Left lung (tissue), 10 donors: ENCODE measurements around the gene COX7B2. TPM values are rescaled to one million over a fixed set of nuclear protein-coding genes. Genes with fewer than 3 reads are reported as not detected.
A peak's percentile ranks its signal among the peaks of the same experiment; 100 is the strongest.

Experiments used
- ATAC-seq: fragments of 200-7000 bp; cut with Tn5 transposase; one replicate; pipeline ENCODE4 v1.9.1; 2020; ENCODE audit warnings: moderate library complexity
- DNase-seq, 4 donors: peaks; one replicate each; pipeline ENCODE4 v3.0.0-alpha.2; 2013 to 2020
- H3K27ac ChIP-seq, 2 donors: fragments of 200-600 bp; sonication (generic) in 1 of 2; one replicate each; pipeline versions ENCODE4 v1.5.0 to v1.8.0; 2020 to 2021
- H3K27me3 ChIP-seq, 2 donors: fragments of 200-600 bp; sonication (generic) in 1 of 2; one replicate each; pipeline versions ENCODE4 v1.5.0 to v1.8.0; 2020 to 2021
- H3K36me3 ChIP-seq, 2 donors: fragments of 200-600 bp; sonication (generic) in 1 of 2; one replicate each; pipeline versions ENCODE4 v1.5.0 to v1.8.0; 2020 to 2021
- H3K4me1 ChIP-seq, 2 donors: fragments of 200-600 bp; one replicate each; pipeline ENCODE4 v1.8.0; 2021
- H3K4me3 ChIP-seq, 2 donors: fragments of 200-600 bp; sonication (generic) in 1 of 2; one replicate each; pipeline versions ENCODE4 v1.5.0 to v1.8.0; 2020 to 2021; ENCODE audit warnings: mild to moderate bottlenecking in 1 of 2
- H3K9me3 ChIP-seq, 2 donors: fragments of 200-600 bp; sonication (generic) in 1 of 2; one replicate each; pipeline versions ENCODE4 v1.5.0 to v1.8.0; 2020 to 2021
- CTCF ChIP-seq, 2 donors: fragments of 200-600 bp; sonication (generic) in 1 of 2; IDR thresholded peaks; one replicate each; pipeline versions ENCODE4 v1.5.0 to v1.8.0; 2021; ENCODE audit warnings: antibody characterized with exemption in 2 of 2
- intact Hi-C, 2 donors: fragments of 100-400 bp; cut with DNase I; formaldehyde crosslinking; loops; one replicate each; pipeline versions ENCODE4 v1.11.2 to v1.14.2; 2022
- polyA plus RNA-seq, 6 donors: library from polyadenylated mRNA; unstranded; fragments of 120-200 nt; gene quantifications; one replicate each; pipeline ENCODE4 v1.2.1, GENCODE V29; 2013; ENCODE audit not compliant: insufficient read length in 6 of 6
- total RNA-seq, 2 donors: library from RNA; stranded (reverse); fragmentation: NEBNext Ultra II Directional; extraction: Animal tissue kit (Norgen Biotek cat#: 25700); gene quantifications; one replicate each; pipeline ENCODE4 v1.2.1, GENCODE V29; 2021
- donor health status: DM: no; HTN: yes; CAD: no.
- donor health status: DM: no; HTN: no; CAD: no.

The COX7B2 gene
- total and polyA plus RNA-seq, 8 donors, result not detected

- no peaks in the 10 kb centered on the region for H3K36me3 ChIP-seq
- no peaks in the 10 kb centered on the region for H3K4me1 ChIP-seq
- intact Hi-C loops, result no loop called here
- no peaks in the 10 kb centered on the region for H3K27me3 ChIP-seq
- H3K27ac ChIP-seq, result no peak overlapping the region
- H3K9me3 ChIP-seq, result no peaks in the 10 kb centered on the region
- H3K4me3 ChIP-seq, result no peak overlapping the region
- TF ChIP-seq CTCF (IDR thresholded peaks at IDR 0.05), result no peak
- DNase-seq, result no peak
- ATAC-seq, result no peak
Measured at GRCh38 chr4:46852800-46853199, 56.2 kb downstream of the COX7B2 start.

GRCh38 chr4:46850026-46850425 is 59.0 kb downstream of the COX7B2 start:
- H3K27me3 ChIP-seq, result no peaks in the 10 kb centered on the region
- no peak for DNase-seq
- TF ChIP-seq CTCF (IDR thresholded peaks at IDR 0.05), result no peak
- intact Hi-C loops, result no loop called here
- no peak overlapping the region for H3K4me3 ChIP-seq
- H3K27ac ChIP-seq, result no peak overlapping the region
- ATAC-seq, result no peak
- H3K36me3 ChIP-seq, result no peaks in the 10 kb centered on the region
- no peaks in the 10 kb centered on the region for H3K4me1 ChIP-seq
- H3K9me3 ChIP-seq, result no peaks in the 10 kb centered on the region

GRCh38 chr4:46844325-46844917 is 64.6 kb downstream of the COX7B2 start:
- ATAC-seq, result peak; percentile 30
- TF ChIP-seq CTCF (IDR thresholded peaks at IDR 0.05), result peak; percentile 31 to 40

GRCh38 chr4:46839128-46839527 is 69.9 kb downstream of the COX7B2 start:
- H3K9me3 ChIP-seq, result no peaks in the 10 kb centered on the region
- no peak overlapping the region for H3K27ac ChIP-seq
- H3K36me3 ChIP-seq, result no peaks in the 10 kb centered on the region
- ATAC-seq, result no peak
- no peaks in the 10 kb centered on the region for H3K27me3 ChIP-seq
- no peaks in the 10 kb centered on the region for H3K4me1 ChIP-seq
- intact Hi-C loops, result no loop called here
- no peak overlapping the region for H3K4me3 ChIP-seq
- no peak for TF ChIP-seq CTCF (IDR thresholded peaks at IDR 0.05)
- no peak for DNase-seq

More at GRCh38 chr4:46844325-46844917, 64.6 kb downstream of the COX7B2 start:
- Histone ChIP-seq H3K9me3 (no peaks in the 10 kb centered on the region), H3K4me1 (no peaks in the 10 kb centered on the region), H3K36me3 (no peaks in the 10 kb centered on the region), H3K27me3 (no peaks in the 10 kb centered on the region), H3K4me3 (no peak overlapping the region), H3K27ac (no peak overlapping the region)
- intact Hi-C loops, result no loop called here
- peak in 2 of 4 donors; percentile 27 to 66 for DNase-seq

- H3K9me3 ChIP-seq, result no peaks in the 10 kb centered on the region
Measured at GRCh38 chr4:46837639-46838038, 71.4 kb downstream of the COX7B2 start.

More at GRCh38 chr4:46837639-46838038, 71.4 kb downstream of the COX7B2 start:
- DNase-seq, result no peak
- H3K4me3 ChIP-seq, result no peak overlapping the region
- no peak overlapping the region for H3K27ac ChIP-seq
- H3K36me3 ChIP-seq, result no peaks in the 10 kb centered on the region
- no peaks in the 10 kb centered on the region for H3K27me3 ChIP-seq
- no peak for ATAC-seq
- TF ChIP-seq CTCF (IDR thresholded peaks at IDR 0.05), result no peak
- no peaks in the 10 kb centered on the region for H3K4me1 ChIP-seq
- intact Hi-C loops, result no loop called here
